IMR-90 (cell line): ENCODE measurements around the gene CENPH. TPM values are rescaled to one million over a fixed set of nuclear protein-coding genes. Genes with fewer than 3 reads are reported as not detected.

Experiments used
- ATAC-seq: fragments of 200-7000 bp; cut with Tn5 transposase; 2 replicates; pipeline ENCODE4 v1.9.1; 2020; ENCODE audit warnings: low read depth, mild to moderate bottlenecking, moderate library complexity
- BruUV-seq: library from RNA; stranded (reverse); fragments of 400-500 nt; replicated peaks from 2 replicates; lab custom pipeline; 2021; lab: Mats Ljungman, UMichigan
- CTCF ChIA-PET: fragments of 300-600 bp; formaldehyde crosslinking; extraction: SDS; loops from one replicate; lab custom pipeline; 2021; ENCODE audit warnings: antibody characterized with exemption; lab: Yijun Ruan, JAX
- POLR2A ChIA-PET: fragments of 300-600 bp; sonication (Branson Sonifier 250); formaldehyde crosslinking; loops from one replicate; lab custom pipeline; 2022; ENCODE audit warnings: antibody characterized with exemption; ENCODE audit not compliant: unreplicated experiment; lab: Charles Lee
- DNase-seq: peaks from one replicate; pipeline ENCODE4 v3.0.0; 2013
- H2AFZ ChIP-seq: replicated peaks from 2 replicates; pipeline ENCODE3; 2013; ENCODE audit warnings: low read length, mild to moderate bottlenecking; ENCODE audit not compliant: poor library complexity
- H2AK5ac ChIP-seq: 2 replicates; pipeline ENCODE4 v1.6.1; 2013; ENCODE audit warnings: low read depth, low read length, inconsistent platforms
- H2AK9ac ChIP-seq: replicated peaks from 2 replicates; pipeline ENCODE3; 2013; ENCODE audit warnings: mild to moderate bottlenecking, low read depth, low read length, moderate library complexity; ENCODE audit not compliant: poor library complexity
- H2BK120ac ChIP-seq: 2 replicates; pipeline ENCODE4 v1.6.1; 2013; ENCODE audit warnings: low read depth, low read length, inconsistent platforms
- H2BK15ac ChIP-seq: 3 replicates; pipeline ENCODE4 v1.6.1; 2013; ENCODE audit warnings: low read depth, low read length, inconsistent platforms
- H2BK20ac ChIP-seq: 2 replicates; pipeline ENCODE4 v1.6.1; 2013; ENCODE audit warnings: low read depth, mild to moderate bottlenecking, inconsistent platforms, low read length, moderate library complexity
- H2BK5ac ChIP-seq: 2 replicates; pipeline ENCODE4 v1.6.1; 2013; ENCODE audit warnings: mild to moderate bottlenecking, low read depth, low read length, inconsistent platforms; ENCODE audit not compliant: poor library complexity, severe bottlenecking
- H3K14ac ChIP-seq: replicated peaks from 2 replicates; pipeline ENCODE4 v1.6.1; 2013; ENCODE audit warnings: low read depth, low read length, inconsistent platforms
- H3K18ac ChIP-seq: 2 replicates; pipeline ENCODE4 v1.6.1; 2013; ENCODE audit warnings: low read depth, low read length, control low read depth
- H3K23ac ChIP-seq: 2 replicates; pipeline ENCODE4 v1.6.1; 2013; ENCODE audit warnings: low read depth, low read length, inconsistent platforms
- H3K27ac ChIP-seq: 2 replicates; pipeline ENCODE4 v1.5.1; 2013; ENCODE audit warnings: mild to moderate bottlenecking, control low read depth, low read length; ENCODE audit not compliant: insufficient read depth
- H3K27me3 ChIP-seq: 2 replicates; pipeline ENCODE4 v1.6.1; 2013; ENCODE audit warnings: low read length; ENCODE audit not compliant: control insufficient read depth, insufficient read depth
- H3K36me3 ChIP-seq: 2 replicates; pipeline ENCODE4 v1.6.1; 2013; ENCODE audit warnings: low read length, mixed read lengths; ENCODE audit not compliant: control insufficient read depth, insufficient read depth
- H3K4ac ChIP-seq: 2 replicates; pipeline ENCODE4 v1.6.1; 2013; ENCODE audit warnings: low read depth, low read length, inconsistent platforms
- H3K4me1 ChIP-seq: 2 replicates; pipeline ENCODE4 v1.6.1; 2013; ENCODE audit warnings: low read length, mixed read lengths; ENCODE audit not compliant: control insufficient read depth, insufficient read depth
- H3K4me2 ChIP-seq: 2 replicates; pipeline ENCODE4 v1.6.1; 2013; ENCODE audit warnings: low read depth, mild to moderate bottlenecking, control low read depth, low read length, moderate library complexity
- H3K4me3 ChIP-seq: 2 replicates; pipeline ENCODE4 v1.5.1; 2013; ENCODE audit warnings: low read depth, mild to moderate bottlenecking, control low read depth, low read length, moderate library complexity; ENCODE audit not compliant: insufficient read depth
- H3K56ac ChIP-seq: 2 replicates; pipeline ENCODE4 v1.6.1; 2013; ENCODE audit warnings: low read length, inconsistent platforms; ENCODE audit not compliant: insufficient read depth; ENCODE audit errors: extremely low read depth
- H3K79me1 ChIP-seq, 2 experiments: 2 replicates each; pipeline ENCODE4 v1.6.1; 2013; ENCODE audit warnings: low read length in 2 of 2, inconsistent platforms in 1 of 2, low read depth in 1 of 2
- H3K9ac ChIP-seq: 2 replicates; pipeline ENCODE4 v1.6.1; 2013; ENCODE audit warnings: low read depth, low read length, control low read depth
- H3K9me1 ChIP-seq: 2 replicates; pipeline ENCODE4 v1.6.1; 2013; ENCODE audit warnings: low read length, inconsistent platforms; ENCODE audit not compliant: insufficient read depth
- H3K9me3 ChIP-seq: 2 replicates; pipeline ENCODE4 v1.6.1; 2013; ENCODE audit warnings: low read length; ENCODE audit not compliant: control insufficient read depth, insufficient read depth
- H4K20me1 ChIP-seq: 2 replicates; pipeline ENCODE4 v1.6.1; 2013; ENCODE audit warnings: low read length, inconsistent platforms; ENCODE audit not compliant: insufficient read depth
- H4K5ac ChIP-seq: 2 replicates; pipeline ENCODE4 v1.6.1; 2013; ENCODE audit warnings: mild to moderate bottlenecking, low read depth, low read length, control low read depth
- H4K8ac ChIP-seq, 2 experiments: 2 replicates each; pipeline ENCODE4 v1.6.1; 2013; ENCODE audit warnings: low read depth in 2 of 2, low read length in 2 of 2, control low read depth in 1 of 2, inconsistent platforms in 1 of 2
- H4K91ac ChIP-seq: 2 replicates; pipeline ENCODE4 v1.6.1; 2013; ENCODE audit warnings: low read depth, low read length, inconsistent platforms; ENCODE audit not compliant: insufficient read depth
- BHLHE40 ChIP-seq: fragments of 150-350 bp; IDR thresholded peaks from 2 replicates; pipeline ENCODE4 v1.6.1; 2016; ENCODE audit warnings: mild to moderate bottlenecking, low read depth, low read length
- CEBPB ChIP-seq: IDR thresholded peaks from 2 replicates; pipeline ENCODE4 v1.6.1; 2012; ENCODE audit warnings: low read depth, low read length, improper control_type of control experiment
- CHD1 ChIP-seq: IDR thresholded peaks from 2 replicates; pipeline ENCODE4 v1.6.1; 2012; ENCODE audit warnings: low read depth, low read length, improper control_type of control experiment
- FOS ChIP-seq: fragments of 150-350 bp; IDR thresholded peaks from 2 replicates; pipeline ENCODE4 v1.6.1; 2016; ENCODE audit warnings: low read depth, low read length
- MAZ ChIP-seq: IDR thresholded peaks from 2 replicates; pipeline ENCODE4 v1.6.1; 2012; ENCODE audit warnings: low read depth, mild to moderate bottlenecking, low read length, improper control_type of control experiment, moderate library complexity, borderline replicate concordance
- NFE2L2 ChIP-seq: fragments of 150-350 bp; IDR thresholded peaks from 2 replicates; pipeline ENCODE4 v1.6.1; 2016; ENCODE audit warnings: low read depth, mild to moderate bottlenecking, low read length
- POLR2A ChIP-seq: IDR thresholded peaks from 2 replicates; pipeline ENCODE4 v1.6.1; 2012; ENCODE audit warnings: mild to moderate bottlenecking, low read depth, low read length
- RAD21 ChIP-seq: IDR thresholded peaks from 2 replicates; pipeline ENCODE4 v1.6.1; 2012; ENCODE audit warnings: low read length, improper control_type of control experiment
- RCOR1 ChIP-seq: IDR thresholded peaks from 2 replicates; pipeline ENCODE4 v1.6.1; 2012; ENCODE audit warnings: mild to moderate bottlenecking, low read length, improper control_type of control experiment; ENCODE audit not compliant: insufficient replicate concordance
- RFX5 ChIP-seq: IDR thresholded peaks from 2 replicates; pipeline ENCODE4 v1.8.0; 2012; ENCODE audit warnings: low read depth, mild to moderate bottlenecking, low read length, moderate library complexity
- SMC3 ChIP-seq: fragments of 150-350 bp; IDR thresholded peaks from 2 replicates; pipeline ENCODE4 v1.6.1; 2016; ENCODE audit warnings: low read depth, mild to moderate bottlenecking, antibody characterized with exemption, low read length, moderate library complexity
- WGBS, 2 experiments: methylation state at CpG; one replicate each; pipeline versions ENCODE4 v1.1.5 to v1.1.7; 2013; ENCODE audit warnings: missing lambda C conversion rate in 2 of 2; ENCODE audit not compliant: insufficient read length in 1 of 2; ENCODE audit errors: extremely low coverage in 2 of 2; 5-methylcytosine and 5-hydroxymethylcytosine counted together
- dilution Hi-C: fragments of 300-500 bp; cut with HindIII; formaldehyde crosslinking; loops from one replicate; pipeline ENCODE4 v1.14.3; 2018; ENCODE audit warnings: low sequenced_read_pairs; ENCODE audit not compliant: unreplicated experiment
- in situ Hi-C: fragments of 300-500 bp; cut with MboI; formaldehyde crosslinking; loops from 3 replicates; pipeline ENCODE4 v1.14.3; 2019; ENCODE audit warnings: low sequenced_read_pairs, inconsistent platforms, mixed read lengths
- intact Hi-C: fragments of 100-400 bp; cut with micrococcal nuclease; formaldehyde crosslinking; loops from 2 replicates; pipeline ENCODE4 v1.10.0; 2022
- polyA plus RNA-seq, 3 experiments: library from polyadenylated mRNA; depleted of rRNA; stranded (reverse); fragments of >200 nt; gene quantifications; 2 replicates each; pipeline ENCODE4 v1.2.3, GENCODE V29; 2012; ENCODE audit warnings: low replicate concordance in 1 of 3
- total RNA-seq: library from RNA; depleted of rRNA; stranded (reverse); fragments of >200 nt; gene quantifications from 2 replicates; pipeline ENCODE4 v1.2.3, GENCODE V29; 2012
- TF ChIP-seq, protein P1 (sequence below): fragments of 150-350 bp; IDR thresholded peaks from 2 replicates; pipeline ENCODE4 v1.6.1; 2016; ENCODE audit warnings: low read depth, mild to moderate bottlenecking, low read length, moderate library complexity, borderline replicate concordance
- TF ChIP-seq, protein P2 (sequence below): conservative IDR thresholded peaks from 2 replicates; pipeline ENCODE4 v1.5.1; 2012; ENCODE audit warnings: mild to moderate bottlenecking, low read depth, low read length, improper control_type of control experiment

CENPH gene
- total and polyA plus RNA-seq, 2 of the 4 experiments (the other 2 are of a cell fraction), result 3.8 to 7.8 TPM

DNA sequence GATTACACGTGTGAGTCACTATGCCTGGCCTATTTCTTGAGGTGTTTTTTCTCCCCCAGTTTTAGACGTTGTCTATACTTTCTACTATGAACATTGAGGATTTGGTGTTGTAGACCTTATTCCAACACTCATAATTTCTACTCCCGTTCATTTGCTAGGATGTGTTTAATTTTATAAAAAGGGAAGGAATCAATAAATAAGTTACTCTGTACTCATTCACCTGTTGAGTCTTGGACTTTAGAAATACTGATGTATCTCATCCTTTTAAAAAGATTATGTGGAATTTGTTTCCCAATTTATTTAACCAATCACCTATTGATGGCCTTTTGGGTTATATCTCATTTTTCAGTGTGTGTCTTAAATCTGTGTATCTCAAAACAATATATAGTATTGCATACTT, 48.5 kb downstream of the CENPH start:
- no peak overlapping the region for H3K9ac ChIP-seq
- H2BK120ac ChIP-seq, result peak overlapping the region; percentile 21
- H4K8ac ChIP-seq, result peak overlapping the region; percentile 1 to 7; a peak in 1 of 4 replicates
- H3K9me1 ChIP-seq, result no peaks in the 10 kb centered on the region
- peaks cover 12% of the 10 kb centered on the region for H3K4me1 ChIP-seq
- H4K91ac ChIP-seq, result peak overlapping the region; percentile 93
- H3K27me3 ChIP-seq, result no peaks in the 10 kb centered on the region
- no peak for DNase-seq
- H2BK20ac ChIP-seq, result peak overlapping the region; percentile 60; the same call in 1 of the 2 replicates
- peaks cover 23% of the 10 kb centered on the region for H3K36me3 ChIP-seq
- ChIA-PET POLR2A (no interaction called here), CTCF (interaction anchor here (0.6 kb wide), 1 partner anchor 52 kb away, joined by 3 read pairs; no protein-coding TSS in a partner anchor)
- peak overlapping the region; percentile 74 for H2BK5ac ChIP-seq
- peak overlapping the region; percentile 88 for H3K4ac ChIP-seq
- H2AK9ac ChIP-seq, result no peak overlapping the region
- TF ChIP-seq RFX5, result no peak
- no peak for TF ChIP-seq POLR2A
- no peak for TF ChIP-seq RCOR1
- no peak for TF ChIP-seq NFE2L2
- no peak for TF ChIP-seq BHLHE40
- TF ChIP-seq RAD21, result no peak
- no peak for TF ChIP-seq SMC3
- no peak for TF ChIP-seq CHD1
- TF ChIP-seq FOS, result no peak
- TF ChIP-seq, protein P1, sequence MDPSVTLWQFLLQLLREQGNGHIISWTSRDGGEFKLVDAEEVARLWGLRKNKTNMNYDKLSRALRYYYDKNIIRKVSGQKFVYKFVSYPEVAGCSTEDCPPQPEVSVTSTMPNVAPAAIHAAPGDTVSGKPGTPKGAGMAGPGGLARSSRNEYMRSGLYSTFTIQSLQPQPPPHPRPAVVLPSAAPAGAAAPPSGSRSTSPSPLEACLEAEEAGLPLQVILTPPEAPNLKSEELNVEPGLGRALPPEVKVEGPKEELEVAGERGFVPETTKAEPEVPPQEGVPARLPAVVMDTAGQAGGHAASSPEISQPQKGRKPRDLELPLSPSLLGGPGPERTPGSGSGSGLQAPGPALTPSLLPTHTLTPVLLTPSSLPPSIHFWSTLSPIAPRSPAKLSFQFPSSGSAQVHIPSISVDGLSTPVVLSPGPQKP, result no peak
- TF ChIP-seq CEBPB, result no peak
- TF ChIP-seq MAZ, result no peak
- TF ChIP-seq, protein P2, sequence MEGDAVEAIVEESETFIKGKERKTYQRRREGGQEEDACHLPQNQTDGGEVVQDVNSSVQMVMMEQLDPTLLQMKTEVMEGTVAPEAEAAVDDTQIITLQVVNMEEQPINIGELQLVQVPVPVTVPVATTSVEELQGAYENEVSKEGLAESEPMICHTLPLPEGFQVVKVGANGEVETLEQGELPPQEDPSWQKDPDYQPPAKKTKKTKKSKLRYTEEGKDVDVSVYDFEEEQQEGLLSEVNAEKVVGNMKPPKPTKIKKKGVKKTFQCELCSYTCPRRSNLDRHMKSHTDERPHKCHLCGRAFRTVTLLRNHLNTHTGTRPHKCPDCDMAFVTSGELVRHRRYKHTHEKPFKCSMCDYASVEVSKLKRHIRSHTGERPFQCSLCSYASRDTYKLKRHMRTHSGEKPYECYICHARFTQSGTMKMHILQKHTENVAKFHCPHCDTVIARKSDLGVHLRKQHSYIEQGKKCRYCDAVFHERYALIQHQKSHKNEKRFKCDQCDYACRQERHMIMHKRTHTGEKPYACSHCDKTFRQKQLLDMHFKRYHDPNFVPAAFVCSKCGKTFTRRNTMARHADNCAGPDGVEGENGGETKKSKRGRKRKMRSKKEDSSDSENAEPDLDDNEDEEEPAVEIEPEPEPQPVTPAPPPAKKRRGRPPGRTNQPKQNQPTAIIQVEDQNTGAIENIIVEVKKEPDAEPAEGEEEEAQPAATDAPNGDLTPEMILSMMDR, result no peak
- peak overlapping the region; percentile 84 for H3K27ac ChIP-seq
- no peak overlapping the region for H3K4me3 ChIP-seq
- H3K4me2 ChIP-seq, result peak overlapping the region; percentile 64
- peaks cover 3 to 42% of the 10 kb centered on the region in 2 experiments; a peak in 3 of 4 replicates for H3K79me1 ChIP-seq
- no CpG with 5 or more reads among the region's 3 CpGs for WGBS, 2 experiments
- peak overlapping the region; percentile 63; the same call in 1 of the 2 replicates for H2AK5ac ChIP-seq
- no TSS peak for BruUV-seq
- no peak overlapping the region for H3K18ac ChIP-seq
- intact Hi-C loops, result loop anchor here (5.0 kb wide), 1 partner anchor 94 kb away; the partner anchor contains the start of gene CCDC125
- no peak overlapping the region for H3K56ac ChIP-seq
- no peak overlapping the region for H3K23ac ChIP-seq
- H2AFZ ChIP-seq, result no peak overlapping the region
- H4K20me1 ChIP-seq, result peaks cover 5% of the 10 kb centered on the region; the same call in 1 of the 2 replicates
- dilution Hi-C loops, result no loop called here
- no peak for ATAC-seq
- H4K5ac ChIP-seq, result no peak overlapping the region
- in situ Hi-C loops, result no loop called here
- H3K14ac ChIP-seq, result 0 out of 2 replicates have a peak overlapping the region, but pooled peaks have one; percentile 51
- peak overlapping the region; percentile 82; the same call in 1 of the 3 replicates for H2BK15ac ChIP-seq
- no peaks in the 10 kb centered on the region for H3K9me3 ChIP-seq
